OCI-LY7 (cell line): ENCODE measurements around the gene PLXDC1. TPM values are rescaled to one million over a fixed set of nuclear protein-coding genes. Genes with fewer than 3 reads are reported as not detected.
A peak's percentile ranks its signal among the peaks of the same experiment; 100 is the strongest.

Source experiments
- BruUV-seq: library from RNA; stranded (reverse); fragments of 400-500 nt; replicated peaks from 2 replicates; lab custom pipeline; 2021; lab: Mats Ljungman, UMichigan
- CTCF ChIA-PET: fragments of 300-600 bp; sonication (Branson Sonifier 250); formaldehyde crosslinking; loops from one replicate; lab custom pipeline; 2022; ENCODE audit warnings: antibody characterized with exemption; ENCODE audit not compliant: unreplicated experiment; lab: Charles Lee
- POLR2A ChIA-PET: fragments of 300-600 bp; sonication (Branson Sonifier 250); formaldehyde crosslinking; loops from one replicate; lab custom pipeline; 2022; ENCODE audit warnings: antibody characterized with exemption; lab: Charles Lee
- DNase-seq: peaks from one replicate; pipeline ENCODE4 v3.0.0-alpha.2; 2015; ENCODE audit warnings: low spot score
- H2AFZ ChIP-seq: fragments of 200-600 bp; sonication (generic), shearing (Covaris generic); 2 replicates; pipeline ENCODE4 v1.6.1; 2014; ENCODE audit warnings: mild to moderate bottlenecking, antibody characterized with exemption, low read length, moderate library complexity
- H3K27ac ChIP-seq: fragments of 200-600 bp; sonication (generic); 2 replicates; pipeline ENCODE4 v1.5.1; 2014; ENCODE audit warnings: mixed run types, low read depth, mild to moderate bottlenecking, moderate library complexity, low read length, inconsistent platforms; ENCODE audit not compliant: poor library complexity, severe bottlenecking
- H3K36me3 ChIP-seq: fragments of 200-600 bp; sonication (generic); 2 replicates; pipeline ENCODE4 v1.6.1; 2014; ENCODE audit warnings: mild to moderate bottlenecking, antibody characterized with exemption, low read length, moderate library complexity, mixed read lengths; ENCODE audit not compliant: insufficient read depth
- H3K4me1 ChIP-seq: fragments of 200-600 bp; sonication (generic); 2 replicates; pipeline ENCODE4 v1.5.1; 2014; ENCODE audit warnings: mild to moderate bottlenecking, low read length; ENCODE audit not compliant: insufficient read depth, poor library complexity, severe bottlenecking
- H3K4me2 ChIP-seq: fragments of 200-600 bp; sonication (generic); 2 replicates; pipeline ENCODE4 v1.6.1; 2014; ENCODE audit warnings: mild to moderate bottlenecking, low read length
- H3K4me3 ChIP-seq: fragments of 200-600 bp; sonication (generic); 2 replicates; pipeline ENCODE4 v1.5.1; 2014; ENCODE audit warnings: mild to moderate bottlenecking, low read depth, low read length; ENCODE audit not compliant: poor library complexity, severe bottlenecking
- H3K79me2 ChIP-seq: fragments of 200-600 bp; sonication (generic); 2 replicates; pipeline ENCODE4 v1.6.1; 2016; ENCODE audit warnings: low read depth, mild to moderate bottlenecking, low read length, moderate library complexity, mixed read lengths; ENCODE audit not compliant: insufficient read depth
- H3K9me2 ChIP-seq: fragments of 200-600 bp; sonication (generic); 2 replicates; pipeline ENCODE4 v1.6.1; 2016; ENCODE audit warnings: mild to moderate bottlenecking, low read length, mixed read lengths; ENCODE audit not compliant: insufficient read depth
- H3K9me3 ChIP-seq: fragments of 200-600 bp; sonication (generic); 2 replicates; pipeline ENCODE4 v1.6.1; 2014; ENCODE audit warnings: mild to moderate bottlenecking, mixed run types, low read length, mixed read lengths
- H4K20me1 ChIP-seq: fragments of 200-600 bp; sonication (generic); 2 replicates; pipeline ENCODE4 v1.6.1; 2014; ENCODE audit warnings: mild to moderate bottlenecking, antibody characterized with exemption, low read length, moderate library complexity, mixed read lengths; ENCODE audit not compliant: insufficient read depth
- EZH2phosphoT487 ChIP-seq: fragments of 200-600 bp; sonication (generic); IDR thresholded peaks from 2 replicates; pipeline ENCODE4 v1.6.1; 2018; ENCODE audit warnings: low read depth, borderline replicate concordance, mild to moderate bottlenecking, mixed run types, antibody characterized with exemption, low read length, moderate library complexity, mixed read lengths
- intact Hi-C: fragments of 100-400 bp; cut with micrococcal nuclease; formaldehyde crosslinking; loops from one replicate; pipeline ENCODE4 v1.10.0; 2022; ENCODE audit not compliant: unreplicated experiment
- total RNA-seq, 2 experiments: library from RNA; depleted of rRNA in 1 of 2; stranded (reverse); fragments of >200 nt in 1 of 2; shearing (Covaris generic) in 1 of 2; gene quantifications; 2 replicates each; pipeline ENCODE4 v1.2.3, GENCODE V29; 2014 to 2022
- TF ChIP-seq, protein P1 (sequence below): fragments of 200-600 bp; sonication (generic); conservative IDR thresholded peaks from 2 replicates; pipeline ENCODE4 v1.5.1; 2014; ENCODE audit warnings: mild to moderate bottlenecking, antibody characterized with exemption, low read length, moderate library complexity, mixed read lengths

PLXDC1 gene
- total RNA-seq, 2 experiments from 2014 or later: 0.13 to 0.67 TPM

DNA sequence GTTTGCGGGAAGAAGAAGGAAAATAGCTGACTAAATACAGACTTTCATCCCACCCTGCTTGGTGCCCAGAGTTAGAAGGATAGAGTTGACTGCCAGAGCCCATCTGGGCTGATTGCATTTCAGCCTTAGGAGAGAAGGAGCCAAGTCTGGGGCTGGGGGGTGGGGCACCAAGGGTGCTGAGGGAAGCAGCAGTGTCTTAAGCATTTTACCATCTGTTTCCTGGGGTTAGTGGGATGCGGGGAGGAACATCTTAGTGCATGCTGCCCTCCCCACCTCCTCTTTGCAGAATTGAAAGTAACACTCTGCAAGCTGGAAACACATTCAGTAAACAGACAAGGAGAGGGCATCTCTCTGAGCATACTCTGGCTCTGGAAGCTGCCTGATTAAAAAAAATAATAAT is 16.0 kb upstream of the PLXDC1 start:
- TF ChIP-seq, protein P1, sequence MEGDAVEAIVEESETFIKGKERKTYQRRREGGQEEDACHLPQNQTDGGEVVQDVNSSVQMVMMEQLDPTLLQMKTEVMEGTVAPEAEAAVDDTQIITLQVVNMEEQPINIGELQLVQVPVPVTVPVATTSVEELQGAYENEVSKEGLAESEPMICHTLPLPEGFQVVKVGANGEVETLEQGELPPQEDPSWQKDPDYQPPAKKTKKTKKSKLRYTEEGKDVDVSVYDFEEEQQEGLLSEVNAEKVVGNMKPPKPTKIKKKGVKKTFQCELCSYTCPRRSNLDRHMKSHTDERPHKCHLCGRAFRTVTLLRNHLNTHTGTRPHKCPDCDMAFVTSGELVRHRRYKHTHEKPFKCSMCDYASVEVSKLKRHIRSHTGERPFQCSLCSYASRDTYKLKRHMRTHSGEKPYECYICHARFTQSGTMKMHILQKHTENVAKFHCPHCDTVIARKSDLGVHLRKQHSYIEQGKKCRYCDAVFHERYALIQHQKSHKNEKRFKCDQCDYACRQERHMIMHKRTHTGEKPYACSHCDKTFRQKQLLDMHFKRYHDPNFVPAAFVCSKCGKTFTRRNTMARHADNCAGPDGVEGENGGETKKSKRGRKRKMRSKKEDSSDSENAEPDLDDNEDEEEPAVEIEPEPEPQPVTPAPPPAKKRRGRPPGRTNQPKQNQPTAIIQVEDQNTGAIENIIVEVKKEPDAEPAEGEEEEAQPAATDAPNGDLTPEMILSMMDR: no peak
- TF ChIP-seq EZH2phosphoT487: no peak
- Histone ChIP-seq H3K4me2 (peak overlapping the region; percentile 55), H3K4me3 (peak overlapping the region; percentile 25), H2AFZ (peak overlapping the region; percentile 28; the same call in 1 of the 2 replicates), H4K20me1 (no peaks in the 10 kb centered on the region), H3K9me3 (peaks cover 3% of the 10 kb centered on the region; the same call in 1 of the 2 replicates), H3K27ac (peak overlapping the region; percentile 72), H3K9me2 (no peaks in the 10 kb centered on the region), H3K36me3 (no peaks in the 10 kb centered on the region), H3K4me1 (peaks cover 73% of the 10 kb centered on the region), H3K79me2 (no peaks in the 10 kb centered on the region)
- DNase-seq: peak; percentile 75
- ChIA-PET POLR2A (interaction anchor here (0.6 to 0.7 kb wide), 5 partner anchors 51 to 1548 kb away, joined by 3 to 6 read pairs (median 3); no protein-coding TSS in a partner anchor), CTCF (no interaction called here)
- intact Hi-C loops: no loop called here
- BruUV-seq: no TSS peak

DNA sequence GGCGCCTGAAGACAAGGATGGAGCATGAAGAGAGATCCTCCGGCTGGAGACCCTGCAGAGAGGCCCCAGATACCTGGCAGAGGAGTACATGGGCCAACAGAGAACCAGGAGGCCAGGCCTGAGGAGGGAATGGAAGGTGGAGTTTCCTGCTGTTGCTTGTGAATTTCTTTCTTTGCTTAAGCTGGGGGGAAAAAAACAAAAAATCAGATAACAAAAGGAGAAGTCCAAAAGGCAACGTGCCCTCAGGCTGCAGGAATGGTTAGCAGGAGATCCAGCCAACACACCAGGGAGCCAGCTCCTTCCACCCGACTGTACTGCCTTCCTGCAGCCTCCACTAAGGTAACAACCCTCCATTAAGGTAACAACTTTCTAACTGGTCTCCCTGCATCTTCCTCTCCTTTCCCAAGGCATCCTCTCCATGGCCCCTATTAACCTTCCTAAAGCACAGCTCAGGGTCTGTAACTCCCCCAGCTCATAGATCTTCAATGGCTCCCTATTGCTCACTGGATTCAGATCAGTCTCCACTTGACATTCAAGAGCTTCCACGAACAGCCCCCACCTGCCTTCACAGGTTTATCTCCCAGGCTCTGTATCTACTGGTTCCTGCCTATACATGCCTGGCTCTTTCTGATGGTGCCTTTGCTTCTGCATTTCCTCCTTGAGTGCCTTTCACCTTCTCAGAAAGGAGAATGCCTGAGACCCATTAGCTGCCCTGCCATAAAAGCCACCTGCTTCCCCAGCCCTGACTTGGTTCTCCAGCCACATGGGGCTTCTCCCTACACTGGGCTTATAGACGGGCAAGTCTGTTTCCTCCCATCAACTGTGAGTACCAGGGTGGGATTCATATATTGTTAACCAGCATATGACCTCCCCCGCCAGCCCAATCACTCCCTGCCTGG is 15.2 kb upstream of the PLXDC1 start:
- peak overlapping the region; percentile 72 for H3K27ac ChIP-seq
- peak overlapping the region; percentile 25 for H3K4me3 ChIP-seq
- TF ChIP-seq, protein P1: no peak
- no peak for TF ChIP-seq EZH2phosphoT487
- H3K4me1 ChIP-seq: peaks cover 69% of the 10 kb centered on the region
- POLR2A ChIA-PET: interaction anchor here (0.6 to 0.8 kb wide), 4 partner anchors 13 to 218 kb away, joined by 3 to 6 read pairs (median 4); no protein-coding TSS in a partner anchor
- H3K79me2 ChIP-seq: no peaks in the 10 kb centered on the region
- peak overlapping the region; percentile 28; the same call in 1 of the 2 replicates for H2AFZ ChIP-seq
- BruUV-seq: no TSS peak
- CTCF ChIA-PET: interaction anchor here (0.8 kb wide), 1 partner anchor 8 kb away, joined by 3 read pairs; no protein-coding TSS in a partner anchor
- no peaks in the 10 kb centered on the region for H3K36me3 ChIP-seq
- intact Hi-C loops: no loop called here
- no peaks in the 10 kb centered on the region for H4K20me1 ChIP-seq
- H3K9me2 ChIP-seq: no peaks in the 10 kb centered on the region
- DNase-seq: peak; percentile 58
- H3K9me3 ChIP-seq: peaks cover 3% of the 10 kb centered on the region; the same call in 1 of the 2 replicates
- H3K4me2 ChIP-seq: peak overlapping the region; percentile 55
